Activated CD4-positive, alpha-beta T cell treated with anti-CD3 and anti-CD28 coated beads, Interleukin-2, amount 50 U/mL, for 1 hour (primary cell): ENCODE results near the gene MSTN.
A peak's percentile ranks its signal among the peaks of the same experiment; 100 is the strongest.

Source experiments
- DNase-seq: peaks from one replicate; pipeline ENCODE4 v3.0.0-alpha.2; 2020

The MSTN gene

DNA sequence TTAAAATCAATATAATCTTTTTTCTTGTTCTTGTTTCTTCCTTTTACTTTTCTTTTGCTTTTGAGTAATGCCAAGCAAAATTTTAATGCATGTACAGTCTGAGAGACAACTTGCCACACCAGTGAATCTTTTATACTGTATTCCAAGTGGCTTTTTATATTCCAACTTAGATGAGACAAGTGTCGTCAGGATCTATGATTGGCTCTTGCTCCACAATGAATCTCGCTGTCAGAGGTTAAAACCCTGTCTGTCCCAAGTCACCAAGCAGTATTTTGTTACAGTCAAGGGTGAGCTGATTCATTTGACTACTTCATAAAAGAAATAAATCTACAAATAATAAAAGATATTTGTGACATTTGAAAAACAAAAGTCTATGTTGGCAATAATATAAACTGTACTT is at the start of gene MSTN:
TSS of gene MSTN (minus strand) at position 129 of the 400 bp plus-strand sequence. CDS start 133 bp downstream, outside the sequence.
- DNase-seq = no peak

DNA sequence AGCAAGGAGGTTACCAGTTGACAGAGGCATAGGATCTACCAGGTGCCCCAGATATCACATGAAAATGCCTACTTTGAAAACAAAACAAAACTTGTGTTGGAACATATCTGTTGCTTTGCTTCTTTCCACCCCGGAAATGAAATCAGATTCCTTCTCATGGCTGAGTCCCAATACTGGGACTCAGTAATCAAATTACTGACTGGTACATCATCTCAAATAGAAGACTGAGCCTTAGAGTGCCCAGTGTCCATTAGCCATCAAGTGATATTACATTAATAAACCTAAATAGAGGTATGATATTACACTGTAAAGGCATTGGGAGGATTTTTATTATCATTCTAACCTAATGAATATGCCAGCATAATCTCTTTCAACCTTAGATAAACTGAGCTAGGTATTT is 48.6 kb upstream of the MSTN start:
- DNase-seq = no peak

DNA sequence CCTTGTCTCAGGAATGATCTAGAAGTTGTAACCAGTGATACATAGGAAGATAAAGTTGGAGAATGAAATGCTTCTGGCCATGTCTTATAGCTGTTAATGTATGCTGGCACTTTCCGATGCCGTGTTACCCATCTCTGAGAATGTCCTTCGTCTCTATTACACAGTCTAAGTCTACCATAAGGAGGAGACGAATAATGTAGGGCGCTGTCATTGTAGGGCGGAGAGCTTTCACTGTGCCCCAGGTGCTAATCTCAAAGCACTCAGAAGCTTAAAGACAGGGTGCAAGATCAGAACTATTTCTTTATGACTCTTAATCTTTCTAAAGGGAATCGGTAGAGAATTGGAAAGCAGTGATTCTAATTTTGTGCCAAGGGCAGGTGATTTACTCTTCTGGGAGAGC is 48.2 kb upstream of the MSTN start:
- no peak for DNase-seq

DNA sequence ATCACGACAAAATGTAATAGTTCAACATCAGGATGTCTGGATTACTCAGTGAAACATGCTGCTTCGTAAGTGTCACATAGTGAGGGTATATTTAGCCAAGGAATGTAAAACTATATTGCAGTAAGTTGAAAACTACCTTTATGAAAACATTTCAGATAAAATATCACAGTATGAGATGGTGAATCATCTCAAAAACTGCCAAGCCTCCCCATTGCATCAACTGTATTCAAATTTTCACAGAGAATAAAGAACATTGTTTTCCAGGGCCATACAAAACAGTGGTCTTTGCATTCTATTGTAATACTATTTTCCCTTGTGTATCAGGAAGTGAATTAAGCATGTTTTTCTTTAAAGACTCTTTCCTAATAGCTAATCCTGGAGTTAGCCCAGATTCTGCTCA is 47.6 kb upstream of the MSTN start:
- no peak for DNase-seq

DNA sequence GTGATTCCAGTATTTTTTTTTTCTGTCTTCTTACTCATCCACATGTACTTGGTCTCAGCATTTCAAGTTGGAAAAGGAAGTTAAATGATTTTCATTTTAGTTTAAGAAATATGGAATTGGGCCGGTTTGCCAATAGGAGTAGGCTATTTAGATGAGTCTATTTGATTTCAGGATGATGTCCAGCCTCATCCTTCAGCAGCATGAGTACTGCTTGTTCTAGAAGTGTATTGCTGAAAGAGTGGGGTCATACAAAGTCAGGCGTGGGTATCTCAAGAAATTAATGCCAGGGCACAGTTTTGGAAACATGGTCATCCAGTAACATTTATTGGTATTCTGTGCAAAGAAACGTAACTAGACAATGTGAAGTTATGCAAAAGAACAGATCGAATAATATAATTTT is 44.9 kb upstream of the MSTN start:
- no peak for DNase-seq

DNA sequence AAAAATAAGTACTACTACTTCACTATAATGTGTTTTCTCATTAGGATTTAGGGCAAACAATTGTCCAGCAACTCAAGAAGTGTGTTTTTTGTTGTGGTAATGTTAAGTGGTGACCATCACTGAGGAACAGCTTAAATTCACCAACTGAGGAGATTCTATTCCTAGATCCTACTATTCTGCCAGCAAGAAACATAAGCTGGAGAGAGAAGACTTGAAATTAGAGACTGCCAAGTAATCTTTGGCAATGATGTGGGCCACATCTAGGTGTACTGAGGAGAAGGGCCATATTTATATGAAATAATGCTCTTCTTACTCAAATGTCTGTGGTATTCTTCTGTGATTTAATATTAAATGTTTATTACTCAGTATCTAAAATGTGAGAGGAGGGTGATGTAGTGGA is 44.3 kb upstream of the MSTN start:
- no peak for DNase-seq

DNA sequence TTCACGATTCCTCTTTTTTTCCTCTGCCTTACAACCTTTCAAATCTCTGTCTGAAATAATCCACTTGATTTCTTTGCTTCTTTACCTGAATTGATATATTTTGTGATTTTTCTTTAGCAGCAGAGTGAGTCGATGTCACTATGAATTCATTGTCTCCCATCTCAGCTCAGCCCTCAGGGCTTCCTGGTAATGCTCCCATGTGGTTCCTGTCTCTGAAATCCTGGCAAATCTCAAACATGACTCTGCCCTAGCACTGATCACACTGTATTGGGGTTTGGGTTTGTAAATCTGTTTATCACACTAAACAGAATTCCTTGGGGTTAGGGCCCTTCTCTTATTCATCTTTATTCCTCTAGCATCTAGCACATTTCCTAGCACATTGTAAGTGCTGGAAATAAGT is 43.0 kb upstream of the MSTN start:
- DNase-seq = no peak

DNA sequence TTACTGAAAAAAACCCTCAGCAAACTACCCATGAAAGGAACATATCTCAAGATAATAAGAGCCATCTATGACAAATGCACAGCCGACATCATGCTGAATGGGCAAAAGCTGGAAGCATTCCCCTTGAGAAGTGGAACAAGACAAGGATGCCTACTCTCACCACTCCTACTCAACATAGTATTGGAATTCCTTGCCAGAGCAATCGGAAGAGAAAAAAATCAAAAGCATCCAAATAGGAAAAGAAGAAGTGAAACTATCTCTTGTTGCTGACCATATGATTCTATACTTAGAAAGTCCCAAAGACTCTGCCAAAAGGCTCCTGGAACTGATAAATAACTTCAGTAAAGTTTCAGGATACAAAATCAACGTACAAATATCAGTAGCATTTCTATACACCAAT is 40.6 kb upstream of the MSTN start:
- DNase-seq = no peak

DNA sequence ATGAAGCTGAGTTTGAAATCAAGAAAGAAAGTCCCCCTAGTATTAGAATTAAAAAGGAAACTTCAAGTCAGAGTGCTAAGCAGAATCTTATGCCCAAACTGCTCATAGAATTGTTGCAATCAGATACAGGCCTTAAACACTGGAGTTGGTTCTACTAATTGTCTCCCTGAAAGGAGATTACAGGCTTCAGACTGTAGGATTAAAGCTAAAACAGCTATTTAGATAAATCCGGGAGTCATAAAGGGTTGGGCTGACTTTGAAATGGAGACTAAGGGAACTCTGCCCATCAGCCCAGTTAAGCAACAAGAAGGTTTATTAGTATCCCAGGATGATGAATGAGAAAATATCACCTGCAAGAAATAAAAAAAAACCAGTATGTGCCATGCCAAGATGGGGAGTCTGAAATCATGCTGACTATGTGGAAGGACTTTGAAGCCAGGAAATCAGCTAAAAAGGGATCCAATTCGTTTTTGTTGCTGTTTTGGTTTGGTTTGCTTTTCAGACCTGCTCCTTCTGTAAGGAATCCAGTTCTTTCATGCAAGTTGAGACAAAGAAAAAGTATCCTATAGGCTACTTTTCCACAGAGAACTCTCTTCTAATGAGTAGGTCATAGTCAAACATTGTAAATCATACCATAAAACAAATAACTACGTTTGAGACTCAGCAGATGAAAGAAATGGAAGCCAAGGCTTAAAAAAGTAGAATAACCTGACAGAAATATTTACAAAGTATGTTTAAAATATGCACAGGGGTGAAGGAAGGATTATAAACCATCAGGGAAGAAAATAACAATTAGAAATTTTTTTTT is 37.6 kb upstream of the MSTN start:
- no peak for DNase-seq

DNA sequence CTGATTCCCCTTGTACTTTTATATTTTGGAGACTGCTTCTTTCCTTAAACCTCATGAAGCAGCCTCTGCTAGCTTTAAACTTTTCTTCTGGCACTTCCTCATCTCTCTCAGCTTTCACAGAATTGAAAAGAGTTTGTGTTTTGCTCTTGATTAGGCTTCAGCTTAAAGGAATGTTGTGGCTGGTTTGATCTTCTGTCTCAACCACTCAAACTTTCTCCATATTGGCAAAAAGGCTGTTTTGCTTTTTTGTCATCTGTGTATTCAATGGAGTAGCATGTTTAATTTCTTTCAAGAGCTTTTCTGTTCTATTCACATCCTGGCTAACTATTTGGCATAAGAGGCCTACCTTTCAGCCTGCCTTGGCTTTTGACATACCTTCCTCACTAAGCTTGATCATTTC is 36.3 kb upstream of the MSTN start:
- DNase-seq = no peak

DNA sequence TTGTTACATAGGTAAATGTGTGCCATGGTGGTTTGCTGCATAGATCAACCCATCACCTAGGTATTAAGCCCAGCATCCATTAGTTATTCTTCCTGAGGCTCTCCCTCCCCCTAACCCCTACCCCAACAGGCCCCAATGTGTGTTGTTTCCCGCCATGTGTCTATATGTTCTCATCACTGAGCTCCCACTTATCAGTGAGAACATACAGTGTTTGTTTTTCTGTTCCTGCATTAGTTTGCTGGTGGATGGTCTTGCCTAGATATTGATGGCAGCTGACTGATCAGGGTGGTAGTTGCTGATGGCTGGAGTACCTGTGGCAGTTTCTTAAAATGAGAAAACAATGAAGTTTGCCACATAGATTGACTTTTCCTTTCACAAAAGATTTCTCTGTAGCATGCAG is 34.6 kb upstream of the MSTN start:
- DNase-seq = no peak

DNA sequence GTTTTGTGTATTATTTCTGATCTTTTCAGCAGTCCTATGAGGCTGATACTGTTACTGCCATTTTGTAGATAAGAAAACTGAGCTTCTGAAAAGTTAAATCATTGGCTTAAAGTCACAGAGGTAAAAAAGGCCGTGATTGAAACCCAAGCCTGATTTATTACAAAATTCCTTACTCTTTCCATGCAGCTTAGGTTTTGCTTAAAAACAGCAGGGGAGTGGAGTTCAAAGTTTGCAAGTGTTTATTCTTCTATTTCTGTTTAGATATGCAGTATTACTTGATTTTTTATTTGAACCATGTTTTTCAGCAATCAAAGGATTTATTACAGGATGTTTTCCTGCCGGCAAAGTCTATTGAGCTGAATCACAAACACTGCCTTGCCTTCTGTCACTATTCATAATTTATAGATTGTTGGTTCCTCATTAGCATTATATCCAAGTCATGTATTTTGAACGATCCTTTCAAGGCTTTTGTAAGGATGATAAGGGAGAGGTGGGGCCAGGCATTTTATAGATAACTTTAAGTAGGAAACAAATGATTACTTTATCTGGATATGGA is 31.9 kb upstream of the MSTN start:
- no peak for DNase-seq

DNA sequence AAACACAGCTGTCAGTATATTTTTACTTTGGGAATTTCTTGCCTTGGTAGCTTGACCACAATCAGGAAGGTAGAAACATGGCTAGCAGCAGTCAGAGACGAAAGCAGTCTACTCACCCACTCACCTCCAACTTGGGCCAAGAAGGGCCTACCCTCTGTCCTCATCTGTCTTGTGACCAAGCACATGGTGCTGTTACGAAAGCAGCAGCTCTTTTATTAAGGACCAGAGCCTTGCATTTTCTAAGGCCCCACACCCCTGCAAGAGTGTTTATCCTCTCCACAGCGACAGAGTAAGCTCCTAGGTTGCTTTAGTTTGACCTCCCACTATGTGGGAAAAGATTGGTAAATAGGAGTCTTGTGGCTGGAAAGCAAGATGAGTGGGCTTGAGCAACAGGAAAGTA is 31.3 kb upstream of the MSTN start:
- no peak for DNase-seq

DNA sequence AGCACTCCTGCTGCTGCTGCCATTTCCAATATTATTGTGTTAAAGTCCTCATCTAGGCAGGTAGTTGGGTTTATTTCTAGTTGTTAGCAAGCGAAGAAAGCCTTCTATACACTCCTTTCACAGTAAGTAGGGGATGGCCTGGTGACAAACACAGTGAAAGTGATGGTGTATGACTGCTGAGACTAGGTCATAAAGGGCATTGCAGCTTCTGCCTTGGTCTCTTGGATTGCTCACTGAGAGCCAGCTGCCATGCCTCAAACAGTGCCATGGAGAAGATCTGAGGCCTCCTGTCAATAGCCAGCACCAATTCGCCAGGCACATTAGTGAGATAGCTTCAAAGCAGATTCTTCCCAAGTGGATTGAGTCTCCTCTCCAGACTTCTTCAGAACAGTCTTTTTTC is 27.6 kb upstream of the MSTN start:
- no peak for DNase-seq

DNA sequence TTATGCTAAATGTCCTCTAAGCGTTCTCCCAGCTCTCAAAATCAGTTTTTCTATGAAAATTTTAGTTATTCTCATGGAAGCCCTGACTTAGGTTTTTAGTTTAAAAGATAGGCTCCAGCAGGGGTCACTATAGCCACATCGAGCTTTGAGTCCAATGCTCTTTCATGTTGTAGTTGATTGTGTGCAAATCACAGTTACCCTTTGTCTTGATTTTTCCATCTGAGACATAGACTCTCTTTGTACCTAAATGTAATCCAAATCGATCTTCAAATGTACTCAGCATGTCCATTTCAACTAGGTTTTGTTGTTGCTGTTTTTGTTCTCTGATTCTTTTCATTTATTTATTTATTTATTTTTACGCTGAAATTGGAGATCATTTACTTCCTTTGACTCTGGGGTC is 26.4 kb upstream of the MSTN start:
- peak; percentile 20 for DNase-seq

DNA sequence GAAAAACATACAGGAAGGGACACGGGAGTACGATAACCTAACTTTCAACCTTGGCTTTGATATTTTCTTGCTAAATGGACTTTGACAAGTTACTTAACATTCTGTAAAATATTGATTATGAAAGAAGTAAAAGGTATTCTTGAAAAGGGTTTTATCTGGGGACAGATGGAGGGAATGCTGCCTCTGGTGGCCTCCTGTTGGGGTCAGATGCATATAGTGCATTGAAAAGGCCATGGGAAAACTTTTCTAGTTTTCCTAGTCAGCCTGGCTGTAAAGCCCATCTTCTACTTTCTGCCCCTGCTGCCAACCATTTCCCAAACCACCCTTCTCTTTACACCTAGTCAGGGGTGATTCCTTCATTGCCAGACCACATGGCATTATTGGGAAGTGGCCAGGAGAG is 22.2 kb upstream of the MSTN start:
- DNase-seq = no peak

DNA sequence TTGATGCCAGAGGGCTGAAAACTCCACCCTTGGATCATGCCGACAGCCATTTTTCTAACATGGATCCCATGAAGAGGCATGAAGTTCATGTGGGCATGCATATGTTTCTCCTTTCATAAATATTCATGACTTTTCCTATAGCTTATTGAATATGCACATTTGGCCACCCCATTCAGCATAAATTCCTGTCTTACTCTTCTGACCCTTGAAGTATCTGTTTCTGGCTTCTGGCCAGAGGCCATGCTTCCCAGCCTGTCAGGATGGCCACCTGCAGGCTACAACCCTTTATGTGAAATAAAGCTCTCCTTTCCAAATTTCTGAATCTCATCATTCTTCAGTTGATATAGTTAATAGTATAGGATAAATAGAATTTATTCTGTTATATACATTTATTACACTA is 19.6 kb upstream of the MSTN start:
- no peak for DNase-seq

DNA sequence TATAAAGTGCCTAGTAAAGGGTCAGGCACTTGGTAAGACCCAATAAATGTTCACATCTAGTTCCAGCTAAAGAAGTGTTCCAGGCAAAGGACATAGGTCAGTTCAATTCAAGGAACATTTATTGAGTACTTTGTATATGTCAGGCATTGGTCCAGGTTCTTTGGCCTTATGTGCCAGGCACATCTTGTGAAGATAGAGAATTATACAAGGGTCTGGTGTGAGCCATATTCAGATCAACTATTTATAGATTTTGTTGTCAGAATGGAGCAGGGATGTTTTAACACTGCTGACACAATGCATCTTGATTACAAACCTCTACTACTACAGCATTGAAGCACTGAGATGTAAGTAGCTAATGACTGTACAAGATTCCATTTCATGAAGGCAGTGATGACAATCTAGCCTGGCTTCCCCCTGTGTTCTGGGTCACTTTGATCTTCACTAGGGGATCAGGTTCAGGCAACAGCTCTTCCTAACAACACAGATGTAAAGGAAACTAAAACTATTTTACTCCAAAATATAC is 18.1 kb upstream of the MSTN start:
- DNase-seq = no peak

DNA sequence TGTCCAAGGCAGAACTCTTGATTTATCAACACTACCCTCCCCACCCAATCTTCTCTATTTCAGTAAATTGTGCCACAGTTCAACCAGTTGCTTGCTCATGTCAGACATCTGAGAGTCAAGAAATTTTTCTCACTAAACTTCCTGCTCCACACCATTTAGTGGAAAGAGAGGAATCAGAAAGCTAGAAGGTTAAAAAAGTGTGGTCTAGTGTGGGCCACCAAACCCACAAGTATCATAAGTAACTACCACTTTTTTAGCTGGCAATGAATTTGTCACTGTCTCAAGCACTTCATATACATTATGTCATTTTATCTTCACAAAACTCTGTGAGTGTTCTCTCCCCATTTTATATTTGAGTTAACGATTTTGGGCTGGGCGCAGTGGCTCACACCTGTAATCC is 16.6 kb upstream of the MSTN start:
- DNase-seq = no peak

DNA sequence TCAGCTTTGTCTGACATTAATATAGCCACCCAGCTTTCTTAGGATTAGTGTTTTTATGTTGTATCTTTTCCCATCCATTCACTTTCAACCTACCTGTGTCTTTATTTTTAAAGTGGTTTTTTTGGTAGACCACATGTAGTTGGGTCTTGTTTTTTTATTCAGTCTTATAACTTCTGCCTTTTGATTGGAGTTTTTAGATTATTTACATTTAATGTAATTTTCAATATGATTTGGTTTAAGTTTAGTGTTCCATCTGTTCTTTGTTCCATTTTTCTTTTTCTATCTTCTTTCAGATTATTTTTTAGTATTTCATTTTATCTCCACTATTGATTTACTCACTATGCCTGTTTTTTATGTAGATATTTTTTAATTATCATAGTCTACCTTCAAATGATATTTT is 13.1 kb upstream of the MSTN start:
- DNase-seq = no peak

DNA sequence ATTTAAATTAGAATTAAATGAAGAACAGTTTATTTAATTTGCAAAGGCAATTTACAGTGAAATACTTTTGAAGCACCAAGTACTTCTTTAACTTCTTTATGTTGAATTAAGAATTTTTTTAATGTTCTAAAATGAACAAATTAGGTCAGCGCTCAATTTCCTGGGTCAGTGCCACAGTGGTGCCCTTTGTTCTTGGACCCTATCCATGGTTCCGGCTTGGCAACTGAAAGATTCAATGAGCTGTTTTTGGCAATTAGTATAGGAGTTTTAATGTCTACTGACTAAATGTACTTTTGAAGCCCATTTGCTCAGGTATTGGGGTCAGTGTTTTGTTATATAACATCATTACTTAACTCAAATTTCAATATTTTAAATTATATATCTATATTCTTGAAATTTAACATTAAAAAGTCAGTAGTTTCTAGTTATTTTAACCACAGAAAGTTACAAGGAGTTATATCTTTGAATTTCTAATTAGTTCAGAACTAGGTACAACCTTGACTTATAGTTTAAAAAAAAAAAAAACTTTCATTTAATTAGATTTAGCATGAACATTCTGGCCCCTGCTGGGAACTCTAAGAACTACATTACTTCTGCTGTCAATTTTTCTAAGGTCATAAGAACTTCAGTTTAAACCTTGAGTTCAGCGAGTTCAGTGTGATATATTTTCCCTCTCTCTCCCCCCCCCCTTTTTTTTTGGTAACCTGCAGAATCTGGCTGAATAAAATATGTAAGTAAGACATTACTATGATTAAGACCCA is 7.6 kb upstream of the MSTN start:
- peak; percentile 4 for DNase-seq

DNA sequence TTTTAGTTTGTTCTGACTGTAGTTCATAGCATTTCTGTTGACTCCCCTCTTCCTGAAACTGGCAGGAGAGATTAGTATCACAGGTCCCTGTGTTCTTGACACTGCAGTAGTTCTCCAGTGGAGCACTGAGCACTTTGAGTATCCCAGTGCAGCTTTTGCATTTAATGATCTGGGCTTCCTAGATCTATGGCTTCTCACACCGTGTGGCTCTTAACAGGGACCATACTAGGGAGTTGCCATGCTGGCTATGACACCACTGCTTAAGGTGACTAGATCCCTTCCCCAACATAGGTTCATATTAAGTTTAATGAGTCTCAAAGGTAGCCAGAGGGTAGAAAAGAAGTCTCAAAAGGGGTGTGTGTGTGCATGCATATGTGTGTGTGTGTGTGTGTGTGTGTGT is 6.2 kb upstream of the MSTN start:
- no peak for DNase-seq

DNA sequence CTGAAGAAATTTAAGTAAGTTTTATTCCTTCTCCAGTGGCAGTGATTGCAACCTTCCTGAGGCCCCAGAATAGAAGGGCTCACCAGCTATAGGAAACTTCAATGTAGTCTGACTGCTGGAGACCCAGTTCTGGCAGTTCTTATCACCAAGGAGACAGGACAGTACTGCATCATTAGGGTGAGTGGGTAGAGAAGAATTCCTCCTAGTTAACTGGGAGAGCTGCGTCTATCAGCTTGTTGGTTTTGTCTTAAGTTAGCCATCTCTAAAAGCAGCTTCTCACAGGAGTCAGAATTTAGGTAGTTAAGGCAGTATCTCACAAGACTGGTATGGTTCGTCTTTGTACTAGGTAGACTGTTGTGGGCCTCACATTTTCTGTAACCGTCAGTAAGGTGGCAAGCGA is 3.3 kb upstream of the MSTN start:
- DNase-seq = no peak

DNA sequence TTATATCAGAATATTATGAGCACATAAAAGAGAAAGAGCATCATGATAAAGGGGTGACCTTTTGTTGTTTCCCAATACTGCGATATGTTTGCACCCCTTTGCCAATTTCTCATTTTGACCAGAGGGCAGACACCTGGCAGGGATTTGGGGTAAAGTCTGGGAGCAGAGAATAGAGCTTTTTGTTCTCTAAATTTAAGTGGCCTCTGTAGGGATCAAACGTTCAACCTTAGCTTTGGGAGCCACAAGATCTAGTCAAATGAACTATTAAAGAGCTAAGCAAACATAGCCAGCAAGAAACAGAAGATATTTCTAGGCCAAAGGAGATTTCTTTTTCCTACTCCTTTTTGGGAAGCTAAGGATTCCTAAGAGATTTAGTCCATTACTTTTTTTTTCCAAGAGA is 1.1 kb upstream of the MSTN start:
- no peak for DNase-seq
